ENCODE data around the gene FGGY. TPM values are rescaled to one million over a fixed set of nuclear protein-coding genes. Genes with fewer than 3 reads are reported as not detected.

FGGY gene
- total RNA-seq, 1 experiment from 2014 or later: 12.0 TPM

- H3K4me1 Mint-ChIP-seq: peaks cover 13% of the 10 kb centered on the region
- H3K27ac Mint-ChIP-seq: no peak overlapping the region
- no peak overlapping the region for H3K4me3 Mint-ChIP-seq
- ChIA-PET POLR2A (interaction anchor here (0.7 kb wide), 1 partner anchor 39 kb away, joined by 3 read pairs; no protein-coding TSS in a partner anchor), CTCF (no interaction called here)
- no peaks in the 10 kb centered on the region for H3K36me3 Mint-ChIP-seq
- H3K27me3 Mint-ChIP-seq (ENCODE audit: low read depth): no peaks in the 10 kb centered on the region
- TF ChIP-seq ZNF138 (CRISPR knock-in tag; conservative IDR thresholded peaks at IDR 0.05) (no peak), ZNF219 (CRISPR knock-in tag; IDR thresholded peaks at IDR 0.05; ENCODE audit: borderline replicate concordance) (no peak), ZSCAN18 (CRISPR knock-in tag; IDR thresholded peaks at IDR 0.05) (no peak), NFYB (CRISPR knock-in tag; conservative IDR thresholded peaks at IDR 0.05; ENCODE audit: low read depth) (no peak), ZNF416 (CRISPR knock-in tag; IDR thresholded peaks at IDR 0.05) (no peak)
- TF ChIP-seq, protein P1, sequence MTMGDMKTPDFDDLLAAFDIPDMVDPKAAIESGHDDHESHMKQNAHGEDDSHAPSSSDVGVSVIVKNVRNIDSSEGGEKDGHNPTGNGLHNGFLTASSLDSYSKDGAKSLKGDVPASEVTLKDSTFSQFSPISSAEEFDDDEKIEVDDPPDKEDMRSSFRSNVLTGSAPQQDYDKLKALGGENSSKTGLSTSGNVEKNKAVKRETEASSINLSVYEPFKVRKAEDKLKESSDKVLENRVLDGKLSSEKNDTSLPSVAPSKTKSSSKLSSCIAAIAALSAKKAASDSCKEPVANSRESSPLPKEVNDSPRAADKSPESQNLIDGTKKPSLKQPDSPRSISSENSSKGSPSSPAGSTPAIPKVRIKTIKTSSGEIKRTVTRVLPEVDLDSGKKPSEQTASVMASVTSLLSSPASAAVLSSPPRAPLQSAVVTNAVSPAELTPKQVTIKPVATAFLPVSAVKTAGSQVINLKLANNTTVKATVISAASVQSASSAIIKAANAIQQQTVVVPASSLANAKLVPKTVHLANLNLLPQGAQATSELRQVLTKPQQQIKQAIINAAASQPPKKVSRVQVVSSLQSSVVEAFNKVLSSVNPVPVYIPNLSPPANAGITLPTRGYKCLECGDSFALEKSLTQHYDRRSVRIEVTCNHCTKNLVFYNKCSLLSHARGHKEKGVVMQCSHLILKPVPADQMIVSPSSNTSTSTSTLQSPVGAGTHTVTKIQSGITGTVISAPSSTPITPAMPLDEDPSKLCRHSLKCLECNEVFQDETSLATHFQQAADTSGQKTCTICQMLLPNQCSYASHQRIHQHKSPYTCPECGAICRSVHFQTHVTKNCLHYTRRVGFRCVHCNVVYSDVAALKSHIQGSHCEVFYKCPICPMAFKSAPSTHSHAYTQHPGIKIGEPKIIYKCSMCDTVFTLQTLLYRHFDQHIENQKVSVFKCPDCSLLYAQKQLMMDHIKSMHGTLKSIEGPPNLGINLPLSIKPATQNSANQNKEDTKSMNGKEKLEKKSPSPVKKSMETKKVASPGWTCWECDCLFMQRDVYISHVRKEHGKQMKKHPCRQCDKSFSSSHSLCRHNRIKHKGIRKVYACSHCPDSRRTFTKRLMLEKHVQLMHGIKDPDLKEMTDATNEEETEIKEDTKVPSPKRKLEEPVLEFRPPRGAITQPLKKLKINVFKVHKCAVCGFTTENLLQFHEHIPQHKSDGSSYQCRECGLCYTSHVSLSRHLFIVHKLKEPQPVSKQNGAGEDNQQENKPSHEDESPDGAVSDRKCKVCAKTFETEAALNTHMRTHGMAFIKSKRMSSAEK (CRISPR knock-in tag; IDR thresholded peaks at IDR 0.05; ENCODE audit: borderline replicate concordance): no peak
- TF ChIP-seq, protein P2, sequence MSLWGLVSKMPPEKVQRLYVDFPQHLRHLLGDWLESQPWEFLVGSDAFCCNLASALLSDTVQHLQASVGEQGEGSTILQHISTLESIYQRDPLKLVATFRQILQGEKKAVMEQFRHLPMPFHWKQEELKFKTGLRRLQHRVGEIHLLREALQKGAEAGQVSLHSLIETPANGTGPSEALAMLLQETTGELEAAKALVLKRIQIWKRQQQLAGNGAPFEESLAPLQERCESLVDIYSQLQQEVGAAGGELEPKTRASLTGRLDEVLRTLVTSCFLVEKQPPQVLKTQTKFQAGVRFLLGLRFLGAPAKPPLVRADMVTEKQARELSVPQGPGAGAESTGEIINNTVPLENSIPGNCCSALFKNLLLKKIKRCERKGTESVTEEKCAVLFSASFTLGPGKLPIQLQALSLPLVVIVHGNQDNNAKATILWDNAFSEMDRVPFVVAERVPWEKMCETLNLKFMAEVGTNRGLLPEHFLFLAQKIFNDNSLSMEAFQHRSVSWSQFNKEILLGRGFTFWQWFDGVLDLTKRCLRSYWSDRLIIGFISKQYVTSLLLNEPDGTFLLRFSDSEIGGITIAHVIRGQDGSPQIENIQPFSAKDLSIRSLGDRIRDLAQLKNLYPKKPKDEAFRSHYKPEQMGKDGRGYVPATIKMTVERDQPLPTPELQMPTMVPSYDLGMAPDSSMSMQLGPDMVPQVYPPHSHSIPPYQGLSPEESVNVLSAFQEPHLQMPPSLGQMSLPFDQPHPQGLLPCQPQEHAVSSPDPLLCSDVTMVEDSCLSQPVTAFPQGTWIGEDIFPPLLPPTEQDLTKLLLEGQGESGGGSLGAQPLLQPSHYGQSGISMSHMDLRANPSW (CRISPR knock-in tag; conservative IDR thresholded peaks at IDR 0.05; ENCODE audit: low read depth): no peak
- no peak for ATAC-seq
- no peaks in the 10 kb centered on the region for H3K9me3 Mint-ChIP-seq
- no peak for DNase-seq (ENCODE audit: low spot score)
Measured at GRCh38 chr1:59596956-59597355, 300.1 kb downstream of the FGGY start.

DNA sequence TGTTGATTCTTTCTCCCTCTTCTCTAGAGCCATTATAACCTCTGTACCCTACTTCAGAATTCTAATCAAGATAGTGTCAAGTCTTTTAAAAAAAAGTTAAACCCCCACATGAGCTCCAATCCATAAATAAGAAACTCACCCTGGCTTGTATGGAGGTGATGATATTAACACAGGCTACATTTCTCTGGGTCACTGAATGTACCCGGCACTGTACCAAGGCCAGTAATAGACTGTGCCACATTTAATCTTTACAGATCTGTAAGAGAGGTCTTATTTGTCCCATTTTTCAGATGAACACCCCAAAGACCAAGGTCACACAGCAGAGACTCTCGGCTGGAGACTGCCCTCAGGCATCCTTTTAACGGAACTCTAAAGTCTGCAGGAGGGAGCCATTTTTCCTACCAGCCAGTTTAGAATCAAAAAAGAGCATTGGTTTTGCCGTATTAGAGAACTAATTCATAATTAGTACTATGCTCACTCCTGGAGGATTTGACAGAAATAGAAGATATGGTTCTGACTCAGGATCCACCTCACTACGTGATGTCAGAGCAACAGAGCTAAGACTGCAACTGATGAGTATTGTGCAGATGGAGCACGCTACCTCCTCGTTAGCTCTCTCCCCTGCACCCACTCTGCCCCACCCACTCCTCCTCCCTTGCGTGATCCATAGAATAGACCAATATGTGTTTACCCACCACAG, 300.7 kb downstream of the FGGY start:
- H3K9me3 Mint-ChIP-seq: no peaks in the 10 kb centered on the region
- POLR2A ChIA-PET: no interaction called here
- no peak overlapping the region for H3K4me3 Mint-ChIP-seq
- H3K27ac Mint-ChIP-seq: no peak overlapping the region
- TF ChIP-seq ZSCAN18 (CRISPR knock-in tag; IDR thresholded peaks at IDR 0.05) (no peak), TCF7 (CRISPR knock-in tag; IDR thresholded peaks at IDR 0.05; ENCODE audit: low read depth) (no peak), NR2C2 (CRISPR knock-in tag; IDR thresholded peaks at IDR 0.05) (no peak), E2F5 (CRISPR knock-in tag; IDR thresholded peaks at IDR 0.05) (no peak), ZNF423 (CRISPR knock-in tag; IDR thresholded peaks at IDR 0.05) (no peak), NFATC4 (CRISPR knock-in tag; IDR thresholded peaks at IDR 0.05) (no peak)
- H3K36me3 Mint-ChIP-seq: no peaks in the 10 kb centered on the region
- CTCF ChIA-PET: no interaction called here
- ATAC-seq: no peak
- H3K27me3 Mint-ChIP-seq (ENCODE audit: low read depth): no peaks in the 10 kb centered on the region
- no peak for DNase-seq (ENCODE audit: low spot score)
- peaks cover 13% of the 10 kb centered on the region for H3K4me1 Mint-ChIP-seq

Measured in WTC11 (cell line).